Activated CD4-positive, alpha-beta T cell treated with anti-CD3 and anti-CD28 coated beads, Interleukin-2, Interleukin-4, amounts not matched to agents 100 ng/mL and 50 ng/mL, durations not matched to agents 16 hours and 8 hours (primary cell): ENCODE results near the gene ELFN1.
"Not testable (repeated sequence)": the region's sequence is repeated elsewhere in the genome, so short reads cannot be mapped to it uniquely, and the experiment has no call there.

ENCODE experiments used
- DNase-seq: peaks from one replicate; pipeline ENCODE4 v3.0.0-alpha.2; 2020; ENCODE audit warnings: low spot score

The ELFN1 gene

GRCh38 chr7:1757601-1758000, 87.5 kb downstream of the ELFN1 start:
- no peak for DNase-seq

- DNase-seq, result peak; percentile 25
Measured at GRCh38 chr7:1758028-1758858, 88.2 kb downstream of the ELFN1 start.

- no peak for DNase-seq
Measured at GRCh38 chr7:1758859-1759521, 88.9 kb downstream of the ELFN1 start.

GRCh38 chr7:1761097-1761496, 91.0 kb downstream of the ELFN1 start:
- no peak for DNase-seq

GRCh38 chr7:1761774-1762173, 91.7 kb downstream of the ELFN1 start:
- no peak for DNase-seq

- DNase-seq, result no peak
Measured at GRCh38 chr7:1762238-1762945, 92.3 kb downstream of the ELFN1 start.

GRCh38 chr7:1763033-1763432, 93.0 kb downstream of the ELFN1 start:
- DNase-seq, result no peak

GRCh38 chr7:1763911-1764310, 93.8 kb downstream of the ELFN1 start:
- not testable (repeated sequence) for DNase-seq

- DNase-seq, result no peak
Measured at GRCh38 chr7:1765336-1765735, 95.3 kb downstream of the ELFN1 start.

GRCh38 chr7:1767524-1767923, 97.4 kb downstream of the ELFN1 start:
- no peak for DNase-seq

- DNase-seq, result no peak
Measured at GRCh38 chr7:1768832-1769231, 98.8 kb downstream of the ELFN1 start.

GRCh38 chr7:1769286-1770200, 99.5 kb downstream of the ELFN1 start:
- DNase-seq, result no peak

- no peak for DNase-seq
Measured at GRCh38 chr7:1770331-1770730, 100.3 kb downstream of the ELFN1 start.

GRCh38 chr7:1775389-1775788, 105.3 kb downstream of the ELFN1 start:
- no peak for DNase-seq

- no peak for DNase-seq
Measured at GRCh38 chr7:1777122-1777521, 107.0 kb downstream of the ELFN1 start.

- no peak for DNase-seq
Measured at GRCh38 chr7:1779445-1779844, 109.4 kb downstream of the ELFN1 start.

GRCh38 chr7:1781369-1781768, 111.3 kb downstream of the ELFN1 start:
- DNase-seq, result no peak

- DNase-seq, result no peak
Measured at GRCh38 chr7:1785839-1786238, 115.8 kb downstream of the ELFN1 start.

- no peak for DNase-seq
Measured at GRCh38 chr7:1787241-1787640, 117.2 kb downstream of the ELFN1 start.

GRCh38 chr7:1787681-1788235, 117.7 kb downstream of the ELFN1 start:
- DNase-seq, result no peak

GRCh38 chr7:1794888-1795542, 124.9 kb downstream of the ELFN1 start:
- DNase-seq, result peak; percentile 9
